Stimulated activated CD8-positive, alpha-beta memory T cell treated with anti-CD3 and anti-CD28 coated beads, Interleukin-2, amount 100 ng/mL, for 1 hour (primary cell): ENCODE measurements around the gene CTR9.

ENCODE experiments used
- DNase-seq, 2 donors: peaks; one replicate each; pipeline ENCODE4 v3.0.0-alpha.2; 2020; ENCODE audit warnings: low read depth in 2 of 2

Gene CTR9

GRCh38 chr11:10742460-10743208, 8.4 kb upstream of the CTR9 start:
- DNase-seq, result no peak

DNA sequence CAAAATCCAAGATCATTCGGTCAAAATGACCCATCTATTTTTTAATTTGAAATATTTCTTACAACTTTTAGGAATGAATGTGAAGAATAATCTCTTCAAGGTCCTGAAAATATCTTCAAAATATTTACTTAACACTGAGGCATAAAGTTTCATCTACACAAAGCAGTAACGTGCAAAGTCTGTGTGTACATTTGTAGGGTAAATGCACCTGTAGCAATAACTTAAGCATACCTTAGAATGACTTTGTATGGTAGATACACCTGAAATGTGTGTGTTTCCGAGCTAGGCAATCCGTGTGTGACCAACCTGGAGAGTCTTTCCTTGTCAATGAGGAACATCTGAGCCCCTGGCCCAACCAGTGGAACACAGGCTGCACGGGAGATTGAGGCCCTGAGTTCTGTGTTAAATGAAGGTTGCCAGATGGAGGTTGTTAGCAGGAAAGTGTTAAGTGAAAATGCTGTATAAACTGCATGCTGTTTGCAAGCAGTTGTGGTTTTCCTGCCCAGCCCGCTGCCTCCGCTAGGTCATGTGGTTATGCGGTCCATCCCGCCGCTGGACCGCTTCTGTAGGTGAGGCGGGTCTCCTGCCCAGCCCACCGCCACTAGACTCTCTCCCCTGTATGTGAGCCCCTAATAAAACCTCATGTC, 7.6 kb upstream of the CTR9 start:
- DNase-seq, result peak in 1 of 2 donors; percentile 20

GRCh38 chr11:10744206-10744605, 6.8 kb upstream of the CTR9 start:
- DNase-seq, result no peak

GRCh38 chr11:10746871-10747270, 4.2 kb upstream of the CTR9 start:
- DNase-seq, result no peak

DNA sequence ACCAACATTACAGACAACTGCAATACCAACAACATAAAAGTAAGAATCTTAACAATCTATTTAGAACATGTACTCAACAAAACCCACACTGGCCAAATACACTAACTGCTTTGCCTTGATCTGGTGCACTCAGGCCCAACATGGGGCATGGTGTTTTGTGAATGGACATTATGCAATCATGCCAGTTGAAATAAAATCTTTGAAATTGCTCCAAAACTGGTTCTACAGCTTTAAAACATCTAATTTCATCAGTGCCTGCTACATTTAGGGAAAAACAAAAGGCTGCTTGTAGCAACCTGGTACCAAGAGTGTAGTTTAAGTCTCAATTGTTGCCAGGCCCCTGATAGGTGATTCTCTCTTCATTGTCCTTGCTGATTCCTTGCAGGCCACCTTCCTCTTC, 3.3 kb upstream of the CTR9 start:
- no peak for DNase-seq

- DNase-seq, result no peak
Measured at GRCh38 chr11:10749476-10749875, 1.6 kb upstream of the CTR9 start.

GRCh38 chr11:10751581-10751940, 515 bp downstream of the CTR9 start:
- DNase-seq, result no peak

- no peak for DNase-seq
Measured at GRCh38 chr11:10752061-10752460, 1.0 kb downstream of the CTR9 start.

- DNase-seq, result no peak
Measured at GRCh38 chr11:10752486-10752885, 1.4 kb downstream of the CTR9 start.

DNA sequence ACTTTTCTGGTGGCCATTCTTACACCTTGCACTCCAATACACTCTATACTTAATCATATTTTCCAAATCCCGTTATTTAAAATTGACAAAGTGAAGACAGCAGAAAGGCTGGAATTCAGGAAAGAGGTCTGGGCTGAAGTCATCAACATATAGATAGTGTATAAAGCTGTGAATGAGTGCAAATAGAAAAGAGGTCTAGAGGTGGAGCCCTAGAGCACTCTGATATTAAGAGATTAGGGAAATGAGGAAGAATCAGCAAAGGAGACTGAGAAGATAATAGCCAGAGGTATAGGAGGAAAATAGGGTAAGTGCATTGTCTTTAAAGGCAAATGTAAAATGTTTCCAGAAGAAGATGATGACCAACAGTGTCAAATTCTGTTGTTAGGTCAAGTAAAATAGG, 7.9 kb downstream of the CTR9 start:
- DNase-seq, result no peak

DNA sequence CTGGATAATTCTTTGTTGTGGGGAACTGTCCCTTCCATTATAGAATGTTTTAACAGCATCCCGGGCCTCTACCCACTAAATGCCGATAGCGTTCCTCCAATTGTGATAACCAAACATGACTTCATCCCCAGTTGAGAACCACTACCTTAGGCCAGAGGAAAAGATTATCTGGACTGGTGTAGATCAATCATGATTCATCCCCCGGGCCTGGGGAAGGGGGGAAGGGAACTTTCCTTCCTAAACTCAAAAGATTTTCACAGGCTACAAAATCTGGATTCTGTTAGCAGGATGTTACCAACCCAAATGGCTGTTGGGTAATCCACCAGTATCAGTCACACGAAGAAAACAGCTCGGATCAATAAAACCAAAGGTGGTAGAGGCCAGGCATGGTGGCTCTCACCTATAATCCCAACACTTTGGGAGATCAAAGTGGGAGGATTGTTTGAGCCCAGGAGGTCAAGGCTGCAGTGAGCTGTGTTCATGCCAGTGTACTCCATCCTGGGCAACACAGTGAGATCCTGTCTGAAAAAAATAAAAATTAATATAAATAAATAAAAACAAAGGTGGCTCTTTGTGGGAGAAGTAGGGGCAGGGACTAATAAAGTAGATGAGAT, 10.1 kb downstream of the CTR9 start:
- DNase-seq, result no peak

- no peak for DNase-seq
Measured at GRCh38 chr11:10762185-10762584, 11.1 kb downstream of the CTR9 start.

DNA sequence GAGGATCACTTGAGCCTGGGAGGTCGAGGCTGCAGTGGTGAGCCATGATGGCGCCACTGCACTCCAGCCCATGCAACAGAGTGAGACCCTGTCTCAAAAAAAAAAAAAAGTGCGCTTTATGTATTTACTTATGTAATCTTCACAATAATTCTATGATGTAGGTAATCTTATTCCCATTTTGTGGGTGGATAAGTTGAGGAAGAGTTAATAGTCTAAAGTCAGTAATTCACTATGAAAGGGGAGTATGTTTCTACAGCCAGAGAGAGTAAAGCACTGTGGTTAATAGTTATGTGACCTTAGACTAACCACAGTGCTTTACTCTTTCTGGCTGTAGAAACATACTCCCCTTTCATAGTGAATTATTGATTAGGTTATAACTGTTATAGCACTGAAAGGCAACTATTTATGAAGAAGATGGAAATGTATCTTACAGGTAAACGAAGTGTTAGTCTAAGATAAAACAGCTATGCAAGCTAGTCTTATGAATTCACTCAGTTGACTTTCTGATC, 11.9 kb downstream of the CTR9 start:
- DNase-seq, result no peak

DNA sequence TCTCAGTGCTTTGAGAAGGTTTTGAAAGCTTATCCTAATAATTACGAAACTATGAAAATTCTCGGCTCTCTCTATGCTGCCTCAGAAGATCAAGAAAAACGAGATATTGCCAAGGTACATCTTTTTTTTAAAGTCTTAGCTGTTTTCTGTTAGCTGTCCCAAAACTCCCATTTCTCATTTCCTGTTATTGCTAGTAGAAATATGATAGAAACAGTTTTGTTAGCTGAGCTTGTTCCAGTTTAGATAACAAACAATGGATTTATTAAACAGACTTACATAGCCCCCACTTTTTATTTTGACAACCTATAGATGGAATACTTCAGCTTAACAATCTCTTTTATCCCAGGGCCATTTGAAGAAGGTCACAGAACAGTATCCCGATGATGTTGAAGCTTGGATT, 12.7 kb downstream of the CTR9 start:
- DNase-seq, result no peak

GRCh38 chr11:10764412-10764811, 13.4 kb downstream of the CTR9 start:
- DNase-seq, result no peak

DNA sequence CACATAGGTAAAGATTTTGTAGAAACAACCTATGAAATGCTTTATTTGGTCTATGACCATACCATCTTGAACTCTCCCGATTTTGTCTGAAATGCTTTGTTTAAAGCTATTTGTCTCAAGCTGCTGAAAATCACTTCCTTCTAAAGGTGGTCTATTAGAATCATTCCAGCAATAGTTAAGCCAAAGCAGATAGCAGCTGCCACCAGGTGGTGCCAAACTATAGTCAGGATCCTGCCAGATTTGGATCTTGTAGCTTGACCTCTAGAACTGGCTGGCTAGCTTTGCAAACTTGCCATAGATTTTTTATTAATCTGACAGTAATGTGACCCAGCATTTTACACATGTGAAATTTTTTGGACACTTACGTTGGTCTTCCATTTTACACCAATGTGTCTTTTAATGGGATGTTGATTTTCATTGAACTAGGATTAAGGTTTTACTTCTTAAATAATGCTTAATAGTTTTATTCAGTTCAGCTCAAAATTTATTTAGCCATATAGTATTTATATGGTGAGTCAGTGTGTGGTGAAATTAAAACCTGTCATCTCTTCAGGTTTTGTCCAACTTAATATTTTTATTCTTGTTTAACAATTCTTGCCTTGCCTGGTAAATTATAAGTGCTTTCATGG, 19.7 kb downstream of the CTR9 start:
- no peak for DNase-seq

DNA sequence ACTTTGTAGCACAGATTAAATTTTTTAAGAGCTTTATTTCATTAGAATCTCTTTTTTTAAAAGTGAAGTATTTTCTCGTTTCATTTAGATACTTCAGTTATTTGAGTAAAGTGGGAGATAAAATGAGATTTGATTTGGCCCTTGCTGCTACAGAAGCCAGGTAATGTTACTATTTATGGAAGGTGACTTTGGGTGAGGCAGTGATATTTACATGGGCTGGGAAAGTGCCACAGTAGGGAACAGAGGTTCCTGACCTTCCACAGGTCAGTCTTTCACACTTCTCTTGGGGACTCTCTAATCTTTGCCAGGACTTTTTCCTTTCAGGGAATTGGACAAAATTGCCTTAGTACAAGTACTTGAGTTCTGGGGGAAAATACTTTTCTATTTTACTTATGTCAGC, 20.4 kb downstream of the CTR9 start:
- no peak for DNase-seq

GRCh38 chr11:10774811-10775210, 23.8 kb downstream of the CTR9 start:
- no peak for DNase-seq

- no peak for DNase-seq
Measured at GRCh38 chr11:10777393-10777793, 26.3 kb downstream of the CTR9 start.

GRCh38 chr11:10777806-10778205, 26.8 kb downstream of the CTR9 start:
- no peak for DNase-seq

GRCh38 chr11:10778217-10778970, 27.3 kb downstream of the CTR9 start:
- DNase-seq, result no peak

DNA sequence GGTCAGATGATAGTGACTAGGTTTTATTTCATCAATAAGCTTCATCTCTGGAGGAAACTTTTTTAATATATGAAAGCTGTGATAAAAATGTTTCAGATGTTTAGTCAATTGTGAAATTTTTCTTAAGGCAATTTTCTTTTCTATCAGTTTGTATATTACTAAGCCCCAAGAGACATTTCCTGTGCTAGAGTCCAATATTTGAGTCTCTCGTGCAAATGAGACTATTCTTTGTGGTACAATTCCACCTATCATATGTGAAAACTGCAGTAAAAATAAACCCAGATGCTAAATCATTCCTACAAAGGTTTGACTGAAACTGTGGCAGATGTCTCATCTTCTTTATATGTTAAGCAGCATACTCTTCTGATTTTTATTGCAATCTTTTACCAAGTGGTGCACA, 28.0 kb downstream of the CTR9 start:
- DNase-seq, result no peak
